ENCODE results near the gene EML4. TPM values are rescaled to one million over a fixed set of nuclear protein-coding genes. Genes with fewer than 3 reads are reported as not detected.

Gene EML4
- total RNA-seq, 4 donors from 2014 or later: 23.3 to 52.4 (median 31.7) TPM

DNA sequence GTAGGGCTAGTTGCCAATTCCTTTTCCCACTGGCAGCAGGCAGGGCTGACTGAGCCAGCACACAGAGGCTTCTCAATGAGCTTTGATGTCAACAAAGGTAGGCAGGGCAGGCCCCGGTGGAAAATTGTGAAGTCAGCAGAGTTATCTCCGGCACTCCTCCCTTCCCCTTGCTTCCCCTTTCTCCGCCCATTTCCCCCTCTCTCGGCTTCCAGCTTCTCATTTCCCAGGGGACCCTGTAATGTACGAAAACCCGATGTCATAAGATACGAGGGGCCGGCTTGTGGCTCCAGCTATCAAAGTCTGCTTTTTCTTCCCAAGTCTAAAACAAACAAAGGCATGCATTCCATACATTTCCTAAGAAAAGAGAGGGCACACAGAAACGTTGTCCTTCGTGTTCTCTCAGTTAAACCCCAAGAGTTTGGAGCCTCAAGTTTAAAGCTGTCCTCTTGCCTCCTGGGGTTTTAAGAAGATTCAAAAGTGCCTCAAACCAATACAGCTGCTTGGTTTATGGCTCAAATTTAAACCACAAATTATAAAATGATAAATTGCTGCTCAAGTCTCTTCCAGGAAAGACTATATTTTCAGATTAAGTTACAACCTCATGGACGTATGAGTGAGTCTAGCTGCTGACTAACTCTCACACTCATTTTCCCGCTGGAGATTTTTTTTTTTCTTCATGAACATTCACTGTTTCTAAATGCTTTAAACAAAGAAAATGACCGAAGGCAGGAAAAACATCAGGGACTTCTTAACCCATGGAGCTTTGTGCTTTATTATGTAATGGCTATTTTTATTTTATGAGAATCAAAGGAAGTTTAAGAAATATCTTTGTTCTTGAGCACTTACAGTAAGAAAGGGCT is 27.2 kb upstream of the EML4 start:
- TF ChIP-seq, protein P1, sequence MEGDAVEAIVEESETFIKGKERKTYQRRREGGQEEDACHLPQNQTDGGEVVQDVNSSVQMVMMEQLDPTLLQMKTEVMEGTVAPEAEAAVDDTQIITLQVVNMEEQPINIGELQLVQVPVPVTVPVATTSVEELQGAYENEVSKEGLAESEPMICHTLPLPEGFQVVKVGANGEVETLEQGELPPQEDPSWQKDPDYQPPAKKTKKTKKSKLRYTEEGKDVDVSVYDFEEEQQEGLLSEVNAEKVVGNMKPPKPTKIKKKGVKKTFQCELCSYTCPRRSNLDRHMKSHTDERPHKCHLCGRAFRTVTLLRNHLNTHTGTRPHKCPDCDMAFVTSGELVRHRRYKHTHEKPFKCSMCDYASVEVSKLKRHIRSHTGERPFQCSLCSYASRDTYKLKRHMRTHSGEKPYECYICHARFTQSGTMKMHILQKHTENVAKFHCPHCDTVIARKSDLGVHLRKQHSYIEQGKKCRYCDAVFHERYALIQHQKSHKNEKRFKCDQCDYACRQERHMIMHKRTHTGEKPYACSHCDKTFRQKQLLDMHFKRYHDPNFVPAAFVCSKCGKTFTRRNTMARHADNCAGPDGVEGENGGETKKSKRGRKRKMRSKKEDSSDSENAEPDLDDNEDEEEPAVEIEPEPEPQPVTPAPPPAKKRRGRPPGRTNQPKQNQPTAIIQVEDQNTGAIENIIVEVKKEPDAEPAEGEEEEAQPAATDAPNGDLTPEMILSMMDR (IDR thresholded peaks at IDR 0.05; ENCODE audit: low read depth): no peak

DNA sequence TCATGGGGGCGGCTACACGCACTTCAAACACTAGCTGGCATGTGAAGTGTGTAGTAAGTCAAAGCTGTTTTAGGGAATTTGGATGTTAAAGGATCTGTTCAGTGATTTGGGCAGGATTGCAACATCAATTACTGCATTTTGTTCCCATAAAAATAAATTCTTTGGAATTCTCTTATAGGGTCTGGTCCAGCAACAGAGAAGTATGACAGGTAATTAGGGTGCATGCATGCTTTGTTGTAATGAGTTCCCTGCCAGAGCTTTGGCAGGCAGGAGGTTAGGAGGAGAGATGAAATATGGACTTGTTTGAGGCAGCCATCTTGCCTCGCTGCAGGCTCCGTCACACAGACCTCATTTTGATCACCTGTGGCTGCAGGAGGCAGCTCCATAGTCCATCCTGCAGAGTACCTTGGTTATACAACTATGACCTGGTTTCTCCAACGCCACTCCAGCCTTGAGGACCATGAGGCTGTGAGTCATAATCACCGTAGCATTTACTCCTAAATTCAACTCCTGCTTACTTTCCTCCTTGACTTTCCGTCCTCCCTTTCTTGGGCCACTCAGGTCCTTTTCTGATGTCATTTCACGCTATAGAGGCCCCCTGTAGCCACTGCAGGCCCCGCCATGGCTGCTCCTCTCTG is 26.5 kb upstream of the EML4 start:
- TF ChIP-seq, protein P1 (IDR thresholded peaks at IDR 0.05; ENCODE audit: low read depth): no peak

DNA sequence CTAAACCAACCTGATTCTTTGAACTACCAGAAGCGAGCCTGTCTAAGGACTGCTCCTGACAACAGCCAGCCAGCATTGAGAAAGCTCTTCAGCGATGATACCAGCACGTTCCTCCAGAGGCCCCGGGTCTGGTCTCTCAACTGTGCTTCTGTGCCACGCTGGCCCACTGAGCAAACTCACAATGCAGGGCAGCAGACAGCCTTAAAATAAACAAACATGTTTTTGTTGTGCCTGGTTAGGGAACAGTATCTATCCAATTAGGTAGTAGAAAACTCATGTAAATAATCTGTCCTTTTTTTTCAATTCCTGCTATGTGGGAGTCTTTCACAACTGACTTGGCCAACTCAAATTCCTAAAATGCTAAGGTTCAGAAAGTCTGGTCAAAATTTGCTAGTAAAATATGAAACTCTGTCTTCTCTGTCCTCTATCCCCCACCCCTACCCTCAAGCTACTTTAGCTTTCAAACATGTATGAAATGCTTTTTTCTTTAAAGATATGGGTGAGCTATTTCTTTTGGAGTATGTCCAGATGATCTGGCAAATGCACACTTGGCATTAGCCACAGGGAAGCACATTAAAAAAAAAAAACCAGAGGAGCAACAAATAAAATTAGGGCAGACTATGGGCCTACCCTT is 21.4 kb upstream of the EML4 start:
- TF ChIP-seq, protein P1 (IDR thresholded peaks at IDR 0.05; ENCODE audit: low read depth): no peak

DNA sequence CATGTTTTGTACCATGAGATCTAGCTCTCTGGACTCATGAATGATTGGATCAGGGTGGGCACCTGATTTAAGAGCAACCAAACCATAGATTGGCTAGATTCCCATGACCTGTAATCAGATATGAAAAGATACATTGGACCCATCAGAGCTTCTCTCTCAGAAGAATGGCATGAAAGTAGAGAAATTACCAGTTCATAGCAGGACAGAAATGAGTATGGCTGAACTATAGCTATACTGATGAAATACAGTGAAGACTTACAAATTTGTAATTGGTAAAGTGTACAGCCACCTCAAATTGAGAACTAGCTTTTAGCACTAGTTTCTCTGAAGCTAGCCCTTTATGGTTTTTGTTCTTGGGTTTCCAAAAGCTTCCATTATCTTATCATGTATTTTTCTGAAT is 19.0 kb upstream of the EML4 start:
- TF ChIP-seq, protein P1 (IDR thresholded peaks at IDR 0.05; ENCODE audit: low read depth): no peak

DNA sequence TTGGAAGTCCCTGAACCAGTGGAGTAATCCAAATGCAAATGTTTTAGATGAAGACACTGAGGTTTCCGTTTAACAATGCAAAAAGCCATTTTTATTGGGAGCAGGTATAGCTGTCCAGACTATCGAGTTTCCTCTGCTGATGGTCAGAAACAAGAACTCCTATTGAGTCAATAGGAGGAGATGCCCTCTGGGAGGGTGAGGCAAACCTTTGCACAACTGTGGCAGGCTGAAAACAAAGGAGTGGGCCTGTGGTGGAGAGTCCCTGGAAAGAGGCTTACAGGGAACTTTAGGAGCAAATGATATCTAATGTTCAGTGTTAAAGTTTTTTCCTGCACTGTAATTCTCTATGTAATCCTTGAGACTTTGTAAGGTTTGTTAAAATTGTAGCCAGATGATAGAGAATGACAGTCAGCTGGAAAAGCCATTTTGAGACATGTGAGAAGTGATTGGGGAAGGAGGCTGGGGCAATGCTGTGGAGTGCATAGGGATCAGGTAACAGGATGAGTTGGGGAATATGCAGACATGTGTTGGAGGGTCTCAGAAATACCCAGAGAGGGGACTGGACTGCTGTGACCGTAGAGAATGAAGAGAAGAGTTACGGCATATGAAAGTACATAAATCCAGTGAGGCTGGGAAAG is 15.1 kb upstream of the EML4 start:
- TF ChIP-seq, protein P1 (IDR thresholded peaks at IDR 0.05; ENCODE audit: low read depth): no peak

DNA sequence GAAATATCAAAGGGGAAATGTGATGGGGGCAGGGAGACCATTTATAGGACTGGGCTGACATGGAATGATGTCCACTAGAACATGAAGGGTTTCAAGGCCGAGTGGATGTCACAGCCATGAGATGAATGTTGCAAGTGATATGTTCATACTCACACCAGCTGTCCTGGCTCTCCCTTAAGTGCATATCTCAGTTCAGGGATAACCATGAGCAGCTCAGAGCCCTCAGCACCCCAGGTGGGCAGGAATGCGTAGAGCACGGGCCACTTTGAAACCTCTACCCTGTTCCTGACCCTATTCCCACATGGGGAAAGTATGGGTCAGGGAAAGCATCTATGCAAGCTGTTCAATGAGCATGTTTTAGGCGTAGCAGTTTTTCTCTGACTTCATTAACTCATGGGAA is 12.4 kb upstream of the EML4 start:
- TF ChIP-seq, protein P1 (IDR thresholded peaks at IDR 0.05; ENCODE audit: low read depth): no peak

DNA sequence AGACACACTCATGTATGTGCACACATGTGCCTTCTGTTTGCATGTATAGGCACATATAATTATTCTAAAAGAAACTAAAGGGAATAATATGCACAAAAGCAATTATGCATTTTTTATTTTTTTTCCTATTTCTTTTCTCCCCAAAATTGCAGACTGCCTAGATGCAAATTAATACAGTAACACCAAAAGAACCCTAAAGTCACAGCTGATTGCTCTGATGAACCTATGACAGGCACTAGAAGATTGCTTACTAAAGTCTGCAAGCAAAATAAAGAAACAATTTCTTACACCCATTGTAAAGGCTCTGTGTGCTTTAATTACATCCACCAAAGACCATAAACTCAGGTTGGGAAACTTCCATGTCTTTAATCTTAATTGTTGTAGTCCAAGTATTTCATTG is 7.7 kb upstream of the EML4 start:
- TF ChIP-seq, protein P1 (IDR thresholded peaks at IDR 0.05; ENCODE audit: low read depth): no peak
